ENCODE results near the gene TTLL6. TPM values are rescaled to one million over a fixed set of nuclear protein-coding genes. Genes with fewer than 3 reads are reported as not detected.

TTLL6 gene
- total RNA-seq, 4 donors from 2014 or later, result not detected

DNA sequence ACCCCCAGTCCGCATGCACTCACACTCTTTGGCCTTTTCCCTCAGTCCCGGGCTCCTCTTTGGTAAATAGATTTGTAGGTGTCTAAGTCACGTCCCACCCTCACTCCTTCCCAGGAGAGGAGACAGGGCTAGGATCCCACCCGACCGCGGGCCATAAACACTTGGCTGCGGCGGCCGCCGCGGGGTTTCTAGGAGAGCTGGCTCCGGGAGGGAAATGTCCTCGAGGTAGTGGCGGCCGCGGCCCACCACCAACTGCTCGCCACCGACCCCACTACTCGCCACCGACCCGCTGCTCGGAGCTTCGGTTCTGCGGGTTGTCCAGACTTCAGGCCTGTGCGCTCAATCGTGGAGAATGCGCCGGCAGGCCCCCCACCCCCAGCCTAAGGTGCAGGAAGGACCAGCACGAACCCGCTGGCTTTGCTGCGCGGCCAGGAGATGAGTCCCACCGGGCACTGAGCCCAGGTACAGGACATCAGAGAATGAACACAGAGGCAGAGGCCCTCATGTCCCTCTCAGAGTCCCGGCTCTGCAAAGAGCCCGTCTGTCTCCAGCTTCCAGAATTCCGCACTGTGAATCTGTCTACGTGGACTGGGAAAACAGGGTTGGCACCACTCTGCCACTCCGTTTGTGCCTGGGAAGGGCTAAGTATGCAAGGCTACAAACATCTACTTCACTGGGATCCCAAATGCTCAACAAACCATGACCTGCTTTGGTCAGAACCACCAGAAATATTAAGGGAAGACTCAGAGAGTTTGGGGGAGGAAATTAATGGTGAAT is 91.6 kb downstream of the TTLL6 start:
- intact Hi-C loops (cut with DNase I; ENCODE audit: low total_unique reads), result no loop called here
- H3K4me3 ChIP-seq (ENCODE audit: low read depth, poor library complexity, severe bottlenecking), result no peak overlapping the region
- peak in 1 of 2 donors; percentile 85 for DNase-seq (ENCODE audit: low spot score in 2 of 2)
- WGBS, 2 donors, result 7 to 32% methylated on average over 26 to 33 of the region's 38 CpGs
- TF ChIP-seq POLR2A (IDR thresholded peaks at IDR 0.05), result no peak
- TF ChIP-seq, protein P1, sequence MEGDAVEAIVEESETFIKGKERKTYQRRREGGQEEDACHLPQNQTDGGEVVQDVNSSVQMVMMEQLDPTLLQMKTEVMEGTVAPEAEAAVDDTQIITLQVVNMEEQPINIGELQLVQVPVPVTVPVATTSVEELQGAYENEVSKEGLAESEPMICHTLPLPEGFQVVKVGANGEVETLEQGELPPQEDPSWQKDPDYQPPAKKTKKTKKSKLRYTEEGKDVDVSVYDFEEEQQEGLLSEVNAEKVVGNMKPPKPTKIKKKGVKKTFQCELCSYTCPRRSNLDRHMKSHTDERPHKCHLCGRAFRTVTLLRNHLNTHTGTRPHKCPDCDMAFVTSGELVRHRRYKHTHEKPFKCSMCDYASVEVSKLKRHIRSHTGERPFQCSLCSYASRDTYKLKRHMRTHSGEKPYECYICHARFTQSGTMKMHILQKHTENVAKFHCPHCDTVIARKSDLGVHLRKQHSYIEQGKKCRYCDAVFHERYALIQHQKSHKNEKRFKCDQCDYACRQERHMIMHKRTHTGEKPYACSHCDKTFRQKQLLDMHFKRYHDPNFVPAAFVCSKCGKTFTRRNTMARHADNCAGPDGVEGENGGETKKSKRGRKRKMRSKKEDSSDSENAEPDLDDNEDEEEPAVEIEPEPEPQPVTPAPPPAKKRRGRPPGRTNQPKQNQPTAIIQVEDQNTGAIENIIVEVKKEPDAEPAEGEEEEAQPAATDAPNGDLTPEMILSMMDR (IDR thresholded peaks at IDR 0.05), result no peak

DNA sequence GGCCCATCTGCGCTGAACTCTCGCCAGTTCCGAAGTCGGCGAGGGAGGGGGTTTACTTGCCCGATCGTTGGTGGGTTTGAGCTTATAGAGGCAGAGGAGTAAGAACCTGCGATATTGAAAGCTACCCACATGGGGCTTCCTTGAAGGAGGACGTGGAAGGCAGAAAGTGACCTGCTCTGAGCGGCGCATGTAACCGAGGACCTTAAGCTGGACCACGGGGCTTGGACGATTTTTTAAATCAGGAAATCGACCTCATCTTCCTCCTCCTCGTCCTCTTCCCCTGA is 92.1 kb downstream of the TTLL6 start:
- H3K4me3 ChIP-seq (ENCODE audit: low read depth, poor library complexity, severe bottlenecking), result no peak overlapping the region
- intact Hi-C loops (cut with DNase I; ENCODE audit: low total_unique reads), result no loop called here
- TF ChIP-seq, protein P1 (IDR thresholded peaks at IDR 0.05), result no peak
- no peak for TF ChIP-seq POLR2A (IDR thresholded peaks at IDR 0.05)
- DNase-seq (ENCODE audit: low spot score in 2 of 2), result no peak
- WGBS, 2 donors, result 4 to 9% methylated on average over 16 of the region's 16 CpGs

DNA sequence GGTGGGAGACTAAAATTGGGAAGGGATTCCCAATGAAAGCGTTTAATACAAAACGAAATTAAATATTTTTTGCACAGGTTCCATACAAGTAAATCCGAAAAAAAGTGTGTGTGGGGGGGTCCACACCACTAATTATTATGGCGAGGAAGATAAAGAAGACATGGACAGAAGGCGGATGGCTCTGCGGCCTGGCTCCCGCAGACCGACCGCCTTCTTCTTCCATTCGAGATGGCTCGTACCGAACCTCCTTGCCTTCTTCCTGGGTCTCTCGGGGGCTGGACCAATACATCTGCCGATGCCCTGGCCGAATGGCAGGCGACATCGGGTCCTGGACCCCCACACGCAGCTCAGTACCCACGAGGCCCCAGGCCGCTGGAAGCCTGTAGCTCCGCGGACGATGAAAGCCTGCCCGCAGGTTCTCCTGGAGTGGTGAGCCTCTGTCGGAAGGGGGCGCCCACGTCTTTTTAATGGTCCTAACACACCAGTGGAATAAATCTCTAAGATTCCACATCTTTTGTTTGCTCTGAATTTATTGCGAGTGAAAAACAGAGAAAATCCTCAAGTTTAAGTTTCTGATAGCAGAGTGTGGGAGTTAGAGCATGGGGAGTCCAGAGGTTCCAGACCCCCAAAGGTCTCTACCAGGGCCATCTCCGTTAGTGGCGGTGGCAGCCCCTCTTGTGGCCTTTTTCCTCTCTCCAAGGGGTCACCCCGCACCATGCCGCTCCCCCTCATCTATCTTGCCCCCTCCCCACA is 92.6 kb downstream of the TTLL6 start:
- intact Hi-C loops (cut with DNase I; ENCODE audit: low total_unique reads), result no loop called here
- TF ChIP-seq, protein P1 (IDR thresholded peaks at IDR 0.05), result no peak
- TF ChIP-seq POLR2A (IDR thresholded peaks at IDR 0.05), result no peak
- peak; percentile 72 to 97 for DNase-seq (ENCODE audit: low spot score in 2 of 2)
- no peak overlapping the region for H3K4me3 ChIP-seq (ENCODE audit: low read depth, poor library complexity, severe bottlenecking)
- 10 to 13% methylated on average over 32 of the region's 32 CpGs for WGBS, 2 donors

DNA sequence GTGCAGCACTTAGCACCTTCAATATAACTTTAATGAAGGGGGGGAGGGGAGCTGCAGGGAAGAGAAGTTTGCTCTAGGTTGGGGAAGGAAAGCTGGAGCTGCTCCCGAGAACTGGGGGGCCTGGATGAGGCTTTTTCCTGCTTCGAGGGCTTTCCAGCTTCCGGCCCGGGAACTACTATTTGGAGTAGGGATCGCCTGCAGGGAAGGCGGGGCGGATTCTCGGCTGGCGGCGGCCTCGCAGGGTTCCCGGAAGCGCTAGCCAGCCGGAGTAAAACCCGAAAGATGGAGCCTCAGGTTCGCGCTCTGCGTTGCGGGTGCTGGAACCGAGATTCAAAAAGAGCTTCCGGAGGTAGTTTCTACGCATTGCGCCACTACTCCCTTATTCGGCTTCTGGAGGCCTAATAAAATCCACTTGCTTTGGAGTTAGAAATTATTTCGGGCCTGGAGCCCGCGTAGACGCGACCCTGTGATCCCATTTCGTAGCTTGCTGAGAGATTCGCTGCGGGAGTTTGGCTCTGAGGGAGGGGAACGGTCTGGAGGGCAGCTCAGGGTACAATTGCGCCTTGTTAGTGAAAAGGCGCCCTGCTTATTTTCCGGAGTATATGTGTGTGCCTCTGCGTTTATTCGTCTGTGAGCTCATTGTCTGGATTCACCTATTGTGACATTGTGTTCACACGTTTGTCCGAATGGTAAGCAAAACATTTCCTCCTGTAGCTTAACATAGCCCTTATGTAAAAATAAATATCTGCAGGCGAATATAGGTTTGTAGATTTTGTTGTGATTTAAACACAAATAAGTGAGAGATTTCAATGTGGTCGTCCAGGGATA is 93.4 kb downstream of the TTLL6 start:
- DNase-seq (ENCODE audit: low spot score in 2 of 2), result peak in 1 of 2 donors; percentile 92
- intact Hi-C loops (cut with DNase I; ENCODE audit: low total_unique reads), result no loop called here
- no peak overlapping the region for H3K4me3 ChIP-seq (ENCODE audit: low read depth, poor library complexity, severe bottlenecking)
- 11 to 17% methylated on average over 42 of the region's 42 CpGs for WGBS, 2 donors
- TF ChIP-seq, protein P1 (IDR thresholded peaks at IDR 0.05), result no peak
- no peak for TF ChIP-seq POLR2A (IDR thresholded peaks at IDR 0.05)

DNA sequence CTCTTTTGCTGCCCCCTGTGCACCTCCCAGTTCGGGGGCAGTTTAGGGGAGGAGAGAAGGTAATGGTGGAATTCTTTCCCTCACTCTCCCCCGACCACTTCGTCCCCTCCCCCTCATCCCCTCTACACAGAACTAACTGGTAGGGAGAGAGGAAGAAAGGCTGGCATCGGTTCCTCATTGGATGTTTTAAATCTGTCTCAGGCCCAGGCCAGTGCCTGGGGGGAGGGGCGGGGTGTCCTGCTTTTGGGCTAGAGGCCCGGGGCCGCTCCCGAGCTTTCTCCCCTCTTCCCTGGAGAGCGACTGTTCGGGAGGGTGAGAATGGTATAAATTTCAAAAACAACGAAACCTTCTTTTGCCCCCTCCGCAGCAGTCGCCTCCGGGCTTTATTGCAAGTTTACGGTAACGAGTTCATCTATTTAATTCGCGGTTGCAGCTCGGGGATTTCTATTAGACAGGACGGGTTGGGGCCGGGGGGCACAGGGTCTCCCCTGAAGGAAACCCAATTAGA is 94.1 kb downstream of the TTLL6 start, which contains the start of gene PRAC2:
Gene PRAC2 (plus strand): TSS at position 271 of the 508 bp plus-strand sequence. CDS start 1,226 bp downstream, outside the sequence.
- TF ChIP-seq, protein P1 (IDR thresholded peaks at IDR 0.05), result no peak
- no peak for TF ChIP-seq POLR2A (IDR thresholded peaks at IDR 0.05)
- no peak within 1 kb of the TSS for H3K4me3 ChIP-seq (ENCODE audit: low read depth, poor library complexity, severe bottlenecking)
- intact Hi-C loops (cut with DNase I; ENCODE audit: low total_unique reads), result no loop called here
- DNase-seq (ENCODE audit: low spot score in 2 of 2), result no peak
- WGBS, 2 donors, result 5 to 6% methylated on average over 21 of the region's 21 CpGs
